DND-41 (cell line): ENCODE data around the gene TRRAP.

ENCODE experiments used
- CTCF ChIP-seq: IDR thresholded peaks from 2 replicates; pipeline ENCODE4 v1.5.1; 2012; ENCODE audit warnings: borderline replicate concordance, low read length, moderate library complexity, mild to moderate bottlenecking; ENCODE audit not compliant: poor library complexity, severe bottlenecking; ENCODE audit errors: extremely low read depth
- EZH2 ChIP-seq: IDR thresholded peaks from 3 replicates; pipeline ENCODE4 v1.6.1; 2012; ENCODE audit warnings: borderline replicate concordance, low read depth, mild to moderate bottlenecking, moderate library complexity, low read length, inconsistent platforms; ENCODE audit not compliant: severe bottlenecking

GRCh38 chr7:98944386-98944785 is 66.1 kb downstream of the TRRAP start:
- no peak for TF ChIP-seq CTCF
- no peak for TF ChIP-seq EZH2
